Astrocyte of the cerebellum (primary cell): ENCODE measurements around the gene MARCKS.
"Not testable (repeated sequence)": the region's sequence is repeated elsewhere in the genome, so short reads cannot be mapped to it uniquely, and the experiment has no call there.

Source experiments
- DNase-seq: peaks from one replicate; pipeline ENCODE4 v3.0.0-alpha.2; 2011; ENCODE audit warnings: low read depth
- H3K4me3 ChIP-seq: 2 replicates; pipeline ENCODE4 v1.5.1; 2011; ENCODE audit warnings: mild to moderate bottlenecking, low read depth, low read length, moderate library complexity
- CTCF ChIP-seq: IDR thresholded peaks from 2 replicates; pipeline ENCODE4 v1.5.1; 2012; ENCODE audit warnings: low read length, low read depth, moderate library complexity, mild to moderate bottlenecking; ENCODE audit errors: missing control alignments
- in situ Hi-C: cut with HindIII; loops from 2 replicates; pipeline ENCODE4 v1.10.0; 2017; ENCODE audit warnings: low sequenced_read_pairs

Gene MARCKS

GRCh38 chr6:113907102-113907815 lies 50.1 kb downstream of the MARCKS start:
- no peak for TF ChIP-seq CTCF
- in situ Hi-C loops, result no loop called here
- H3K4me3 ChIP-seq, result no peak overlapping the region
- no peak for DNase-seq

DNA sequence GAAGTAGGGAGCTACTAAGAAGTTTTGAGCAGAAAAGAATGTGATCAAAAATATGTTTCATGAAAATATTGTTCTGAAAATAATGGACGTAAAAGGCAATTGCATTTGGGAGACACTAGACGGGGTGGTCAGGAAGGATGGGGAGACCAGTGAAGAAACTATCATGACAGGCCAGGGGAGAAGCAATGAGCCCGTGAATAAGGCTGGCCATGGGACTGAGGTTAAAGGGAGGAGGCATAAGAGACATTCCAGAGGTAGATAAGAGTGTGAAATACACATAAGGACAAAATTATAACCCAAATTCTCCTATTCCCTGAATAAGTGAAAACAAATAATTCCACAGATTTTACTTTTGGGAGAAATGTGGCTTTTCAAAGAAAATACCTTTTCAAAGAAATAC lies 51.7 kb downstream of the MARCKS start:
- no peak overlapping the region for H3K4me3 ChIP-seq
- in situ Hi-C loops, result no loop called here
- DNase-seq, result no peak
- no peak for TF ChIP-seq CTCF

DNA sequence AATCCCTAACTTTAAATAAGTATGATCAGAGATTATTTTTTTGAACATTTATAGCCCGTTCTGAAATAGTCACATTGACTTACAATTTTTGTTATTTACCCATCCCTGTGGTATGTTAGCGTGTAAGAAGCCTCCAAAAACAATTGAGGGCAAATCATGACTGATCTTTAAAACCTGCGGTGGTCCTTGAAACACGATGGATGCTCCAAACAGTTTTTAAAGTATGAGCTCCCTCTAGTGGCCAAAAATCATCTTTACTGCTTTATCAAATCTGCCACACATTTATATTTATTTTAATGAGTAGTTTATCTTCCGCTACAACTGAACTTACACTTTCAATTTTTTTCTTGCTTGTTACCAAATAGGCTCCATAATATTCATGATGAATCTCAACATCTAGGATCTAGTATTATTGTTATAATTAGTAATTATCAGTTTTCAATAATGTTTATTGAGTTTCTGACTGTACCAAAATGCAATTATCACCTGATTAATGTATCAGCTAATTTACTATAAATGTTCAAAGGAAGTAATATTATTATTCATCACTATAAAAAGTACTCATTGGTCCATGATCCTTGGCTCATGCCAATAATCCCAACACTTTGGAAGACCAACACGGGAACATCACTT lies 52.2 kb downstream of the MARCKS start:
- peak; percentile 73 for DNase-seq
- H3K4me3 ChIP-seq, result no peak overlapping the region
- in situ Hi-C loops, result no loop called here
- TF ChIP-seq CTCF, result peak; percentile 41

DNA sequence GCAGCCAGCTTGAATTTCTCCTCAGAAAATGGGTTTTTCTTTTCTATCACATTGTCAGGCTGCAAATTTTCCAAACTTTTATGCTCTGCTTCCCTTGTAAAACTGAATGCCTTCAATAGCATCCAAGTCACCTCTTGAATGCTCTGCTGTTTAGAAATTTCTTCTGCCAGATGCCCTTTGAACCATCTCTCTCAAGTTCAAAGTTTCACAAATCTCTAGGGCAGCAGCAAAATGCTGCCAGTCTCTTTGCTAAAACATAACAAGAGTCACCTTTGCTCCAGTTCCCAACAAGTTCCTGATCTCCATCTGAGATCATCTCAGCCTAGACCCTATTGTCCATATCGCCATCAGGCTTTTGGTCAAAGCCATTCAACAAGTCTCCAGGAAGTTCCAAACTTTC lies 53.1 kb downstream of the MARCKS start:
- H3K4me3 ChIP-seq, DNase-seq, in situ Hi-C loops: not testable (repeated sequence)
